GM12878 (cell line): Measurements from ENCODE around the gene HERC4. TPM values are rescaled to one million over a fixed set of nuclear protein-coding genes. Genes with fewer than 3 reads are reported as not detected.

Source experiments
- ATAC-seq: fragments of 200-7000 bp; cut with Tn5 transposase; 3 replicates; pipeline ENCODE4 v1.9.1; 2020; ENCODE audit warnings: mild to moderate bottlenecking, moderate library complexity
- BruUV-seq: library from RNA; stranded (reverse); fragments of 400-500 nt; replicated peaks from 2 replicates; lab custom pipeline; 2021; lab: Mats Ljungman, UMichigan
- CTCF ChIA-PET: fragments of 300-600 bp; sonication (Branson Sonifier 250); formaldehyde crosslinking; extraction: SDS; loops from one replicate; lab custom pipeline; 2021; ENCODE audit warnings: inconsistent platforms; lab: Yijun Ruan, JAX
- POLR2A ChIA-PET: fragments of 350-600 bp; formaldehyde crosslinking; extraction: SDS; loops from one replicate; lab custom pipeline; 2021; ENCODE audit warnings: inconsistent platforms; lab: Charles Lee
- RAD21 ChIA-PET: fragments of 300-600 bp; sonication (Branson Sonifier 250); formaldehyde crosslinking; loops from one replicate; lab custom pipeline; 2023; ENCODE audit warnings: antibody characterized with exemption; ENCODE audit not compliant: unreplicated experiment; lab: Charles Lee
- SMC1A ChIA-PET: fragments of 300-600 bp; sonication (Branson Sonifier 250); formaldehyde crosslinking; loops from one replicate; lab custom pipeline; 2023; ENCODE audit not compliant: unreplicated experiment, uncharacterized antibody; lab: Charles Lee
- DNase-seq: peaks from one replicate; pipeline ENCODE4 v3.0.0-alpha.2; 2011; ENCODE audit warnings: low read depth, low spot score
- FAIRE-seq: peaks from 3 replicates; lab custom pipeline; 2011; peaks lifted over from hg19 to GRCh38; lab: Jason Lieb, UNC
- H2AFZ ChIP-seq: 2 replicates; pipeline ENCODE4 v1.6.0; 2011; ENCODE audit warnings: low read depth, low read length, control low read depth; ENCODE audit not compliant: control insufficient read depth
- H3K27ac ChIP-seq: 2 replicates; pipeline ENCODE4 v1.5.1; 2011; ENCODE audit warnings: control low read depth; ENCODE audit not compliant: control insufficient read depth, insufficient read depth
- H3K27me3 ChIP-seq, 2 experiments: replicated peaks in 1 of 2; 2 replicates each; pipeline versions ENCODE4 v1.6.0 to v1.6.1; 2011; ENCODE audit warnings: low read length in 1 of 2; ENCODE audit not compliant: control insufficient read depth in 2 of 2, insufficient read depth in 2 of 2
- H3K36me3 ChIP-seq, 2 experiments: 2 replicates each; pipeline ENCODE4 v1.5.1; 2011; ENCODE audit warnings: low read length in 1 of 2; ENCODE audit not compliant: control insufficient read depth in 2 of 2, insufficient read depth in 2 of 2
- H3K4me1 ChIP-seq: 2 replicates; pipeline ENCODE4 v1.6.1; 2011; ENCODE audit warnings: mild to moderate bottlenecking, low read length, moderate library complexity, mixed read lengths; ENCODE audit not compliant: control insufficient read depth, insufficient read depth
- H3K4me2 ChIP-seq: 2 replicates; pipeline ENCODE4 v1.6.0; 2011; ENCODE audit warnings: control low read depth; ENCODE audit not compliant: control insufficient read depth, insufficient read depth
- H3K4me3 ChIP-seq: fragments of 200-600 bp; sonication (generic); 2 replicates; pipeline ENCODE4 v1.5.1; 2016
- H3K79me2 ChIP-seq: 2 replicates; pipeline ENCODE4 v1.6.0; 2011; ENCODE audit warnings: low read length; ENCODE audit not compliant: control insufficient read depth, insufficient read depth
- H3K9ac ChIP-seq: 2 replicates; pipeline ENCODE4 v1.8.0; 2011; ENCODE audit warnings: low read length, control low read depth, mixed read lengths; ENCODE audit not compliant: control insufficient read depth, insufficient read depth
- H3K9me3 ChIP-seq: replicated peaks from 3 replicates; pipeline ENCODE4 v1.5.1; 2011; ENCODE audit warnings: mild to moderate bottlenecking, low read length; ENCODE audit not compliant: control insufficient read depth, insufficient read depth
- H4K20me1 ChIP-seq: 2 replicates; pipeline ENCODE4 v1.6.0; 2011; ENCODE audit not compliant: control insufficient read depth, insufficient read depth
- CBFB ChIP-seq: IDR thresholded peaks from 2 replicates; pipeline ENCODE4 v1.6.1; 2016; ENCODE audit warnings: antibody characterized with exemption, low read depth
- FOXM1 ChIP-seq: IDR thresholded peaks from 2 replicates; pipeline ENCODE4 v1.6.1; 2012; ENCODE audit warnings: low read depth, mild to moderate bottlenecking, inconsistent platforms, low read length, moderate library complexity
- GATAD2B ChIP-seq: fragments of 450-650 bp; conservative IDR thresholded peaks from 2 replicates; pipeline ENCODE4 v1.6.1; 2017; ENCODE audit warnings: low read depth, mild to moderate bottlenecking, moderate library complexity
- RUNX3 ChIP-seq: IDR thresholded peaks from 2 replicates; pipeline ENCODE4 v1.6.1; 2012; ENCODE audit warnings: low read length, inconsistent platforms
- SMAD1 ChIP-seq: fragments of 450-650 bp; IDR thresholded peaks from 2 replicates; pipeline ENCODE4 v1.6.1; 2018; ENCODE audit warnings: mild to moderate bottlenecking, low read depth; ENCODE audit not compliant: partially characterized antibody
- SMC3 ChIP-seq: IDR thresholded peaks from 2 replicates; pipeline ENCODE4 v1.6.1; 2011; ENCODE audit warnings: low read length, improper control_type of control experiment, borderline replicate concordance
- WGBS: methylation state at CpG from one replicate; pipeline ENCODE4 v1.1.6; 2016; ENCODE audit warnings: low lambda C conversion rate; ENCODE audit not compliant: insufficient replicate concordance, insufficient coverage; ENCODE audit errors: missing lambda C conversion rate; 5-methylcytosine and 5-hydroxymethylcytosine counted together
- in situ Hi-C: fragments of 300-500 bp; cut with MboI; formaldehyde crosslinking; loops from 9 replicates; pipeline ENCODE4 v1.14.3; 2018; ENCODE audit warnings: mixed read lengths
- intact Hi-C: fragments of 100-400 bp; cut with micrococcal nuclease; formaldehyde crosslinking; loops from one replicate; pipeline ENCODE4 v1.14.2; 2022; ENCODE audit not compliant: unreplicated experiment
- polyA plus RNA-seq, 11 experiments: library from polyadenylated mRNA; depleted of rRNA in 4 of 11; unstranded in 6 of 11; stranded (reverse) in 5 of 11; fragments of >200 nt; fragmentation: Nextera tagmentation in 4 of 11; fragmentation: Illumina TruSeq in 1 of 11; extraction: Ambion mirVana in 4 of 11; extraction: Trizol in 1 of 11; gene quantifications; 1 replicate in 1 of 11; 2 replicates in 10 of 11; pipeline versions ENCODE4 v1.2.1 to v1.2.3, GENCODE V29; 2011 to 2016; ENCODE audit warnings: inconsistent platforms in 2 of 11, missing spikeins in 2 of 11, low read depth in 1 of 11
- total RNA-seq, 4 experiments: library from RNA; depleted of rRNA in 3 of 4; stranded (reverse); fragments of >200 nt in 3 of 4; fragmentation: Illumina TruSeq in 1 of 4; extraction: Trizol in 1 of 4; gene quantifications; 2 replicates each; pipeline versions ENCODE4 v1.2.1 to v1.2.3, GENCODE V29; 2013 to 2021
- TF ChIP-seq, protein P1 (sequence below): fragments of 450-650 bp; IDR thresholded peaks from 2 replicates; pipeline ENCODE4 v1.6.1; 2017; ENCODE audit warnings: mild to moderate bottlenecking, moderate library complexity
- TF ChIP-seq, protein P2 (sequence below): fragments of 450-650 bp; IDR thresholded peaks from 2 replicates; pipeline ENCODE4 v1.6.1; 2018; ENCODE audit warnings: mild to moderate bottlenecking, low read depth, moderate library complexity; ENCODE audit not compliant: partially characterized antibody

The HERC4 gene
- total and polyA plus RNA-seq, 10 of the 15 experiments (the other 5 are each of a cell fraction or from before 2014, with no cell fraction given), result 9.7 to 36.8 (median 23.4) TPM

DNA sequence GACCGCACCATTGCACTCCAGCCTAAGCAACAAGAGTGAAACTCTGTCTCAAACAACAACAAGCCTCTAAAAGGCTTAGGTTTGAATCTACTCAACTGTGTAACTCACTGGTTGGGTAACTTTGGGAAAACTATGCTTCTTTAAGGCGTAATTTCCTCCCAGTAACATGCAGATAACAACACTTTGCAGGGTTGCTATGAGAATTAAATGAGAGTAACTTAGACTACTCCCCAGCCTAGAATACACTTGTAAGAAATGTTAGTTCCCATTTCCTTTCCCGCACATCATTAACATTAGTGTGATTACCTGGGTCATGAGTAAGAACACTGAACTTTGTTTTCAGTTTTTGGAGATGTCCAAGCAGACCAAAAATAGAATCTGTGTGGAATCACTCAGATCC, 28.8 kb upstream of the HERC4 start:
- SMC1A ChIA-PET, result no interaction called here
- Histone ChIP-seq H3K4me1 (no peaks in the 10 kb centered on the region), H3K9me3 (no peaks in the 10 kb centered on the region), H2AFZ (no peak overlapping the region)
- RAD21 ChIA-PET, result no interaction called here
- 80% methylated on average over 3 of the region's 3 CpGs for WGBS
- POLR2A ChIA-PET, result no interaction called here
- TF ChIP-seq SMC3 (no peak), FOXM1 (no peak), GATAD2B (no peak), RUNX3 (no peak), SMAD1 (no peak), CBFB (no peak)
- TF ChIP-seq, protein P1, sequence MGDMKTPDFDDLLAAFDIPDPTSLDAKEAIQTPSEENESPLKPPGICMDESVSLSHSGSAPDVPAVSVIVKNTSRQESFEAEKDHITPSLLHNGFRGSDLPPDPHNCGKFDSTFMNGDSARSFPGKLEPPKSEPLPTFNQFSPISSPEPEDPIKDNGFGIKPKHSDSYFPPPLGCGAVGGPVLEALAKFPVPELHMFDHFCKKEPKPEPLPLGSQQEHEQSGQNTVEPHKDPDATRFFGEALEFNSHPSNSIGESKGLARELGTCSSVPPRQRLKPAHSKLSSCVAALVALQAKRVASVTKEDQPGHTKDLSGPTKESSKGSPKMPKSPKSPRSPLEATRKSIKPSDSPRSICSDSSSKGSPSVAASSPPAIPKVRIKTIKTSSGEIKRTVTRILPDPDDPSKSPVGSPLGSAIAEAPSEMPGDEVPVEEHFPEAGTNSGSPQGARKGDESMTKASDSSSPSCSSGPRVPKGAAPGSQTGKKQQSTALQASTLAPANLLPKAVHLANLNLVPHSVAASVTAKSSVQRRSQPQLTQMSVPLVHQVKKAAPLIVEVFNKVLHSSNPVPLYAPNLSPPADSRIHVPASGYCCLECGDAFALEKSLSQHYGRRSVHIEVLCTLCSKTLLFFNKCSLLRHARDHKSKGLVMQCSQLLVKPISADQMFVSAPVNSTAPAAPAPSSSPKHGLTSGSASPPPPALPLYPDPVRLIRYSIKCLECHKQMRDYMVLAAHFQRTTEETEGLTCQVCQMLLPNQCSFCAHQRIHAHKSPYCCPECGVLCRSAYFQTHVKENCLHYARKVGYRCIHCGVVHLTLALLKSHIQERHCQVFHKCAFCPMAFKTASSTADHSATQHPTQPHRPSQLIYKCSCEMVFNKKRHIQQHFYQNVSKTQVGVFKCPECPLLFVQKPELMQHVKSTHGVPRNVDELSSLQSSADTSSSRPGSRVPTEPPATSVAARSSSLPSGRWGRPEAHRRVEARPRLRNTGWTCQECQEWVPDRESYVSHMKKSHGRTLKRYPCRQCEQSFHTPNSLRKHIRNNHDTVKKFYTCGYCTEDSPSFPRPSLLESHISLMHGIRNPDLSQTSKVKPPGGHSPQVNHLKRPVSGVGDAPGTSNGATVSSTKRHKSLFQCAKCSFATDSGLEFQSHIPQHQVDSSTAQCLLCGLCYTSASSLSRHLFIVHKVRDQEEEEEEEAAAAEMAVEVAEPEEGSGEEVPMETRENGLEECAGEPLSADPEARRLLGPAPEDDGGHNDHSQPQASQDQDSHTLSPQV, result no peak
- TF ChIP-seq, protein P2, sequence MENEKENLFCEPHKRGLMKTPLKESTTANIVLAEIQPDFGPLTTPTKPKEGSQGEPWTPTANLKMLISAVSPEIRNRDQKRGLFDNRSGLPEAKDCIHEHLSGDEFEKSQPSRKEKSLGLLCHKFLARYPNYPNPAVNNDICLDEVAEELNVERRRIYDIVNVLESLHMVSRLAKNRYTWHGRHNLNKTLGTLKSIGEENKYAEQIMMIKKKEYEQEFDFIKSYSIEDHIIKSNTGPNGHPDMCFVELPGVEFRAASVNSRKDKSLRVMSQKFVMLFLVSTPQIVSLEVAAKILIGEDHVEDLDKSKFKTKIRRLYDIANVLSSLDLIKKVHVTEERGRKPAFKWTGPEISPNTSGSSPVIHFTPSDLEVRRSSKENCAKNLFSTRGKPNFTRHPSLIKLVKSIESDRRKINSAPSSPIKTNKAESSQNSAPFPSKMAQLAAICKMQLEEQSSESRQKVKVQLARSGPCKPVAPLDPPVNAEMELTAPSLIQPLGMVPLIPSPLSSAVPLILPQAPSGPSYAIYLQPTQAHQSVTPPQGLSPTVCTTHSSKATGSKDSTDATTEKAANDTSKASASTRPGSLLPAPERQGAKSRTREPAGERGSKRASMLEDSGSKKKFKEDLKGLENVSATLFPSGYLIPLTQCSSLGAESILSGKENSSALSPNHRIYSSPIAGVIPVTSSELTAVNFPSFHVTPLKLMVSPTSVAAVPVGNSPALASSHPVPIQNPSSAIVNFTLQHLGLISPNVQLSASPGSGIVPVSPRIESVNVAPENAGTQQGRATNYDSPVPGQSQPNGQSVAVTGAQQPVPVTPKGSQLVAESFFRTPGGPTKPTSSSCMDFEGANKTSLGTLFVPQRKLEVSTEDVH, result no peak
- TF ChIP-seq, all 136 proteins: peak for 0
- no peaks in the 10 kb centered on the region for H3K79me2 ChIP-seq
- H3K27me3 ChIP-seq, result no peaks in the 10 kb centered on the region
- no peak overlapping the region for H3K4me3 ChIP-seq
- DNase-seq, result no peak
- H3K36me3 ChIP-seq, result no peaks in the 10 kb centered on the region
- no peaks in the 10 kb centered on the region for H4K20me1 ChIP-seq
- in situ Hi-C loops (no loop called here), intact Hi-C loops (no loop called here)
- H3K4me2 ChIP-seq, result no peak overlapping the region
- CTCF ChIA-PET, result interaction anchor here (0.6 to 3.5 kb wide), 3 partner anchors 53 to 252 kb away, joined by 3 to 18 read pairs (median 5); no protein-coding TSS in a partner anchor
- ATAC-seq, result no peak
- H3K27ac ChIP-seq, result no peak overlapping the region
- BruUV-seq, result no TSS peak
- no peak for FAIRE-seq
- no peak overlapping the region for H3K9ac ChIP-seq
